C4-2B (cell line): Measurements from ENCODE around the gene SDE2.

ENCODE experiments used
- ZFX ChIP-seq: fragments of 450-650 bp; IDR thresholded peaks from 2 replicates; pipeline ENCODE4 v1.6.1; 2017
- TF ChIP-seq, protein P1 (sequence below): fragments of 450-650 bp; conservative IDR thresholded peaks from 2 replicates; pipeline ENCODE4 v1.5.1; 2017; ENCODE audit warnings: mild to moderate bottlenecking

DNA sequence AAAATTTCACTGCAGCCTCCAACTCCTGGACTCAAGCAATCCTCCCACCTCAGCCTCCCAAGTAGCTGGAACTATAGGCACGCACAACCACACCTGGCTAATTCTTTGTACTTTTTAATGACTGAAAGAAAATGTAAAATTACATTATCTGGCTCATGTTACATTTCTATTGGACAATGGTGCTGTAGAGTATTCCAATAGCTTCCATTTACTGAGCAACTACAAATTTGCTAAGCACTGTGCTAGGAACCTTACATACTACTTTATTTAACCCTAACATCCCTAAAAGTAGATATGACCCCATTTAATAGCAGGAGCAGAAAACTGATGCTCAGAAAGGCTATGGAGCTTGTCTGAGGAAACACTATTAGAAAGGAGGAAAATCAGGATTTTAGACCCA lies 19.7 kb downstream of the SDE2 start:
- TF ChIP-seq, protein P1, sequence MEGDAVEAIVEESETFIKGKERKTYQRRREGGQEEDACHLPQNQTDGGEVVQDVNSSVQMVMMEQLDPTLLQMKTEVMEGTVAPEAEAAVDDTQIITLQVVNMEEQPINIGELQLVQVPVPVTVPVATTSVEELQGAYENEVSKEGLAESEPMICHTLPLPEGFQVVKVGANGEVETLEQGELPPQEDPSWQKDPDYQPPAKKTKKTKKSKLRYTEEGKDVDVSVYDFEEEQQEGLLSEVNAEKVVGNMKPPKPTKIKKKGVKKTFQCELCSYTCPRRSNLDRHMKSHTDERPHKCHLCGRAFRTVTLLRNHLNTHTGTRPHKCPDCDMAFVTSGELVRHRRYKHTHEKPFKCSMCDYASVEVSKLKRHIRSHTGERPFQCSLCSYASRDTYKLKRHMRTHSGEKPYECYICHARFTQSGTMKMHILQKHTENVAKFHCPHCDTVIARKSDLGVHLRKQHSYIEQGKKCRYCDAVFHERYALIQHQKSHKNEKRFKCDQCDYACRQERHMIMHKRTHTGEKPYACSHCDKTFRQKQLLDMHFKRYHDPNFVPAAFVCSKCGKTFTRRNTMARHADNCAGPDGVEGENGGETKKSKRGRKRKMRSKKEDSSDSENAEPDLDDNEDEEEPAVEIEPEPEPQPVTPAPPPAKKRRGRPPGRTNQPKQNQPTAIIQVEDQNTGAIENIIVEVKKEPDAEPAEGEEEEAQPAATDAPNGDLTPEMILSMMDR, result no peak
- TF ChIP-seq ZFX, result no peak
